ENCODE data around the gene PARP3. TPM values are rescaled to one million over a fixed set of nuclear protein-coding genes. Genes with fewer than 3 reads are reported as not detected.

Gene PARP3
- total and polyA plus RNA-seq, 9 of the 15 experiments (the other 6 are each of a cell fraction or from before 2014, with no cell fraction given) = 0.46 to 6.6 (median 4.5) TPM

GRCh38 chr3:51982838-51983577 is 40.8 kb downstream of the PARP3 start, which contains the start of gene ACY1 (continued):
- TF ChIP-seq TAF15 (IDR thresholded peaks at IDR 0.05; ENCODE audit: low read depth, low read length) (no peak), MCM5 (IDR thresholded peaks at IDR 0.05; ENCODE audit: low read depth) (no peak), PHF21A (IDR thresholded peaks at IDR 0.05; ENCODE audit: borderline replicate concordance, low read depth) (no peak), SPI1 (IDR thresholded peaks at IDR 0.05; ENCODE audit: borderline replicate concordance, low read depth, low read length) (no peak), PHF8 (IDR thresholded peaks at IDR 0.05; ENCODE audit: borderline replicate concordance, low read length) (peak; percentile 57; the same call in 1 of the 2 replicates), SP1 (CRISPR knock-in tag; IDR thresholded peaks at IDR 0.05) (peak; percentile 48; the same call in 1 of the 2 replicates), SAFB2 (IDR thresholded peaks at IDR 0.05; ENCODE audit: borderline replicate concordance, low read depth, low read length, severe bottlenecking) (no peak), ZNF696 (CRISPR knock-in tag; conservative IDR thresholded peaks at IDR 0.05) (no peak), EGR1 (conservative IDR thresholded peaks at IDR 0.05) (no peak; the same call in 1 of the 2 replicates), LEF1 (IDR thresholded peaks at IDR 0.05) (no peak), E2F6 (IDR thresholded peaks at IDR 0.05; ENCODE audit: borderline replicate concordance in 1 of 2, extremely low read depth in 1 of 2, insufficient read depth in 1 of 2, insufficient read length in 1 of 2, low read depth in 1 of 2, low read length in 1 of 2, poor library complexity in 1 of 2, severe bottlenecking in 1 of 2) (peak; percentile 75 to 76), NFIC (IDR thresholded peaks at IDR 0.05) (no peak; the same call in 1 of the 2 replicates), STAT5B (CRISPR knock-in tag; IDR thresholded peaks at IDR 0.05) (no peak)
- TF ChIP-seq, protein P1, sequence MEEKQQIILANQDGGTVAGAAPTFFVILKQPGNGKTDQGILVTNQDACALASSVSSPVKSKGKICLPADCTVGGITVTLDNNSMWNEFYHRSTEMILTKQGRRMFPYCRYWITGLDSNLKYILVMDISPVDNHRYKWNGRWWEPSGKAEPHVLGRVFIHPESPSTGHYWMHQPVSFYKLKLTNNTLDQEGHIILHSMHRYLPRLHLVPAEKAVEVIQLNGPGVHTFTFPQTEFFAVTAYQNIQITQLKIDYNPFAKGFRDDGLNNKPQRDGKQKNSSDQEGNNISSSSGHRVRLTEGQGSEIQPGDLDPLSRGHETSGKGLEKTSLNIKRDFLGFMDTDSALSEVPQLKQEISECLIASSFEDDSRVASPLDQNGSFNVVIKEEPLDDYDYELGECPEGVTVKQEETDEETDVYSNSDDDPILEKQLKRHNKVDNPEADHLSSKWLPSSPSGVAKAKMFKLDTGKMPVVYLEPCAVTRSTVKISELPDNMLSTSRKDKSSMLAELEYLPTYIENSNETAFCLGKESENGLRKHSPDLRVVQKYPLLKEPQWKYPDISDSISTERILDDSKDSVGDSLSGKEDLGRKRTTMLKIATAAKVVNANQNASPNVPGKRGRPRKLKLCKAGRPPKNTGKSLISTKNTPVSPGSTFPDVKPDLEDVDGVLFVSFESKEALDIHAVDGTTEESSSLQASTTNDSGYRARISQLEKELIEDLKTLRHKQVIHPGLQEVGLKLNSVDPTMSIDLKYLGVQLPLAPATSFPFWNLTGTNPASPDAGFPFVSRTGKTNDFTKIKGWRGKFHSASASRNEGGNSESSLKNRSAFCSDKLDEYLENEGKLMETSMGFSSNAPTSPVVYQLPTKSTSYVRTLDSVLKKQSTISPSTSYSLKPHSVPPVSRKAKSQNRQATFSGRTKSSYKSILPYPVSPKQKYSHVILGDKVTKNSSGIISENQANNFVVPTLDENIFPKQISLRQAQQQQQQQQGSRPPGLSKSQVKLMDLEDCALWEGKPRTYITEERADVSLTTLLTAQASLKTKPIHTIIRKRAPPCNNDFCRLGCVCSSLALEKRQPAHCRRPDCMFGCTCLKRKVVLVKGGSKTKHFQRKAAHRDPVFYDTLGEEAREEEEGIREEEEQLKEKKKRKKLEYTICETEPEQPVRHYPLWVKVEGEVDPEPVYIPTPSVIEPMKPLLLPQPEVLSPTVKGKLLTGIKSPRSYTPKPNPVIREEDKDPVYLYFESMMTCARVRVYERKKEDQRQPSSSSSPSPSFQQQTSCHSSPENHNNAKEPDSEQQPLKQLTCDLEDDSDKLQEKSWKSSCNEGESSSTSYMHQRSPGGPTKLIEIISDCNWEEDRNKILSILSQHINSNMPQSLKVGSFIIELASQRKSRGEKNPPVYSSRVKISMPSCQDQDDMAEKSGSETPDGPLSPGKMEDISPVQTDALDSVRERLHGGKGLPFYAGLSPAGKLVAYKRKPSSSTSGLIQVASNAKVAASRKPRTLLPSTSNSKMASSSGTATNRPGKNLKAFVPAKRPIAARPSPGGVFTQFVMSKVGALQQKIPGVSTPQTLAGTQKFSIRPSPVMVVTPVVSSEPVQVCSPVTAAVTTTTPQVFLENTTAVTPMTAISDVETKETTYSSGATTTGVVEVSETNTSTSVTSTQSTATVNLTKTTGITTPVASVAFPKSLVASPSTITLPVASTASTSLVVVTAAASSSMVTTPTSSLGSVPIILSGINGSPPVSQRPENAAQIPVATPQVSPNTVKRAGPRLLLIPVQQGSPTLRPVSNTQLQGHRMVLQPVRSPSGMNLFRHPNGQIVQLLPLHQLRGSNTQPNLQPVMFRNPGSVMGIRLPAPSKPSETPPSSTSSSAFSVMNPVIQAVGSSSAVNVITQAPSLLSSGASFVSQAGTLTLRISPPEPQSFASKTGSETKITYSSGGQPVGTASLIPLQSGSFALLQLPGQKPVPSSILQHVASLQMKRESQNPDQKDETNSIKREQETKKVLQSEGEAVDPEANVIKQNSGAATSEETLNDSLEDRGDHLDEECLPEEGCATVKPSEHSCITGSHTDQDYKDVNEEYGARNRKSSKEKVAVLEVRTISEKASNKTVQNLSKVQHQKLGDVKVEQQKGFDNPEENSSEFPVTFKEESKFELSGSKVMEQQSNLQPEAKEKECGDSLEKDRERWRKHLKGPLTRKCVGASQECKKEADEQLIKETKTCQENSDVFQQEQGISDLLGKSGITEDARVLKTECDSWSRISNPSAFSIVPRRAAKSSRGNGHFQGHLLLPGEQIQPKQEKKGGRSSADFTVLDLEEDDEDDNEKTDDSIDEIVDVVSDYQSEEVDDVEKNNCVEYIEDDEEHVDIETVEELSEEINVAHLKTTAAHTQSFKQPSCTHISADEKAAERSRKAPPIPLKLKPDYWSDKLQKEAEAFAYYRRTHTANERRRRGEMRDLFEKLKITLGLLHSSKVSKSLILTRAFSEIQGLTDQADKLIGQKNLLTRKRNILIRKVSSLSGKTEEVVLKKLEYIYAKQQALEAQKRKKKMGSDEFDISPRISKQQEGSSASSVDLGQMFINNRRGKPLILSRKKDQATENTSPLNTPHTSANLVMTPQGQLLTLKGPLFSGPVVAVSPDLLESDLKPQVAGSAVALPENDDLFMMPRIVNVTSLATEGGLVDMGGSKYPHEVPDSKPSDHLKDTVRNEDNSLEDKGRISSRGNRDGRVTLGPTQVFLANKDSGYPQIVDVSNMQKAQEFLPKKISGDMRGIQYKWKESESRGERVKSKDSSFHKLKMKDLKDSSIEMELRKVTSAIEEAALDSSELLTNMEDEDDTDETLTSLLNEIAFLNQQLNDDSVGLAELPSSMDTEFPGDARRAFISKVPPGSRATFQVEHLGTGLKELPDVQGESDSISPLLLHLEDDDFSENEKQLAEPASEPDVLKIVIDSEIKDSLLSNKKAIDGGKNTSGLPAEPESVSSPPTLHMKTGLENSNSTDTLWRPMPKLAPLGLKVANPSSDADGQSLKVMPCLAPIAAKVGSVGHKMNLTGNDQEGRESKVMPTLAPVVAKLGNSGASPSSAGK (IDR thresholded peaks at IDR 0.05) = peak; percentile 73
- TF ChIP-seq, protein P2, sequence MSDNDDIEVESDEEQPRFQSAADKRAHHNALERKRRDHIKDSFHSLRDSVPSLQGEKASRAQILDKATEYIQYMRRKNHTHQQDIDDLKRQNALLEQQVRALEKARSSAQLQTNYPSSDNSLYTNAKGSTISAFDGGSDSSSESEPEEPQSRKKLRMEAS (CRISPR knock-in tag; IDR thresholded peaks at IDR 0.05) = peak; percentile 93
